ENCODE measurements around the gene PRR5L. TPM values are rescaled to one million over a fixed set of nuclear protein-coding genes. Genes with fewer than 3 reads are reported as not detected.
"Not testable (repeated sequence)": the region's sequence is repeated elsewhere in the genome, so short reads cannot be mapped to it uniquely, and the experiment has no call there.

PRR5L gene
- total and polyA plus RNA-seq, 12 donors: 1.7 to 10.2 (median 7.3) TPM

- whole genome bisulfite sequencing, 4 donors: 0 to 2% (median 0%) methylated on average over 15 of the region's 15 CpGs
- no peak for TF ChIP-seq POLR2A (IDR thresholded peaks at IDR 0.05)
Measured at GRCh38 chr11:36509201-36509639, 213.1 kb downstream of the PRR5L start.

GRCh38 chr11:36509694-36510593 is 213.9 kb downstream of the PRR5L start, which contains the start of gene TRAF6:
TRAF6 (minus strand) TSS chr11:36510272; CDS start chr11:36501515, 8,757 bp downstream.
- DNase-seq: peak; percentile 87 to 92 (median 90)
- no peaks in the 10 kb centered on the region for H3K9me3 ChIP-seq (replicated peaks in 1 of 3)
- H3K36me3 ChIP-seq (replicated peaks in 1 of 2): no peaks in the 10 kb centered on the region
- intact Hi-C loops (cut with DNase I): no loop called here
- TF ChIP-seq POLR2A (IDR thresholded peaks at IDR 0.05): peak; percentile 84 to 90
- TF ChIP-seq, protein P1, sequence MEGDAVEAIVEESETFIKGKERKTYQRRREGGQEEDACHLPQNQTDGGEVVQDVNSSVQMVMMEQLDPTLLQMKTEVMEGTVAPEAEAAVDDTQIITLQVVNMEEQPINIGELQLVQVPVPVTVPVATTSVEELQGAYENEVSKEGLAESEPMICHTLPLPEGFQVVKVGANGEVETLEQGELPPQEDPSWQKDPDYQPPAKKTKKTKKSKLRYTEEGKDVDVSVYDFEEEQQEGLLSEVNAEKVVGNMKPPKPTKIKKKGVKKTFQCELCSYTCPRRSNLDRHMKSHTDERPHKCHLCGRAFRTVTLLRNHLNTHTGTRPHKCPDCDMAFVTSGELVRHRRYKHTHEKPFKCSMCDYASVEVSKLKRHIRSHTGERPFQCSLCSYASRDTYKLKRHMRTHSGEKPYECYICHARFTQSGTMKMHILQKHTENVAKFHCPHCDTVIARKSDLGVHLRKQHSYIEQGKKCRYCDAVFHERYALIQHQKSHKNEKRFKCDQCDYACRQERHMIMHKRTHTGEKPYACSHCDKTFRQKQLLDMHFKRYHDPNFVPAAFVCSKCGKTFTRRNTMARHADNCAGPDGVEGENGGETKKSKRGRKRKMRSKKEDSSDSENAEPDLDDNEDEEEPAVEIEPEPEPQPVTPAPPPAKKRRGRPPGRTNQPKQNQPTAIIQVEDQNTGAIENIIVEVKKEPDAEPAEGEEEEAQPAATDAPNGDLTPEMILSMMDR (IDR thresholded peaks at IDR 0.05): peak; percentile 80 to 92 (median 88)
- H3K27ac ChIP-seq: peak within 1 kb of the TSS; percentile 43 to 93 (median 91)
- peaks cover 8 to 26% of the 10 kb centered on the region in 2 donors for H3K4me1 ChIP-seq (replicated peaks in 1 of 2)
- H3K4me3 ChIP-seq: peak within 1 kb of the TSS; percentile 55 to 95 (median 78)
- no peaks in the 10 kb centered on the region for H3K27me3 ChIP-seq
- WGBS, 4 donors: 0 to 1% (median 0%) methylated on average over 25 to 81 of the region's 81 CpGs

More at GRCh38 chr11:36509201-36509639, 213.1 kb downstream of the PRR5L start:
- DNase-seq: peak in 4 of 7 donors; percentile 29 to 60 (median 34)
- intact Hi-C loops (cut with DNase I): no loop called here
- Histone ChIP-seq H3K36me3 (replicated peaks in 1 of 2) (no peaks in the 10 kb centered on the region), H3K4me1 (replicated peaks in 1 of 2) (peaks cover 8 to 26% of the 10 kb centered on the region in 2 donors), H3K9me3 (replicated peaks in 1 of 3) (no peaks in the 10 kb centered on the region), H3K4me3 (peak overlapping the region; percentile 55 to 95 (median 78)), H3K27ac (peak overlapping the region; percentile 43 to 93 (median 91)), H3K27me3 (no peaks in the 10 kb centered on the region)

GRCh38 chr11:36510594-36510942 is 214.5 kb downstream of the PRR5L start:
- Histone ChIP-seq H3K9me3 (replicated peaks in 1 of 3) (no peaks in the 10 kb centered on the region), H3K4me3 (peak overlapping the region in 2 of 4 donors; percentile 80 to 95), H3K27ac (peak overlapping the region in 4 of 5 donors; percentile 88 to 93 (median 91)), H3K36me3 (replicated peaks in 1 of 2) (no peaks in the 10 kb centered on the region), H3K4me1 (replicated peaks in 1 of 2) (peaks cover 8 to 26% of the 10 kb centered on the region in 2 donors), H3K27me3 (no peaks in the 10 kb centered on the region)
- TF ChIP-seq, protein P1 (IDR thresholded peaks at IDR 0.05): no peak
- no peak for TF ChIP-seq POLR2A (IDR thresholded peaks at IDR 0.05)
- WGBS, 4 donors: 3 to 5% (median 4%) methylated on average over 8 of the region's 8 CpGs
- DNase-seq: no peak
- intact Hi-C loops (cut with DNase I): no loop called here

GRCh38 chr11:36511062-36511461 is 215.0 kb downstream of the PRR5L start:
- peak overlapping the region in 1 of 5 donors; percentile 93 for H3K27ac ChIP-seq
- H3K36me3 ChIP-seq (replicated peaks in 1 of 2); intact Hi-C loops (cut with DNase I); H3K9me3 ChIP-seq (replicated peaks in 1 of 3); H3K27me3 ChIP-seq; DNase-seq: not testable (repeated sequence)
- peak overlapping the region in 1 of 4 donors; percentile 80 for H3K4me3 ChIP-seq
- peaks cover 8 to 22% of the 10 kb centered on the region in 2 donors for H3K4me1 ChIP-seq (replicated peaks in 1 of 2)
- WGBS, 4 donors: 67 to 76% (median 74%) methylated on average over 2 of the region's 2 CpGs

DNA sequence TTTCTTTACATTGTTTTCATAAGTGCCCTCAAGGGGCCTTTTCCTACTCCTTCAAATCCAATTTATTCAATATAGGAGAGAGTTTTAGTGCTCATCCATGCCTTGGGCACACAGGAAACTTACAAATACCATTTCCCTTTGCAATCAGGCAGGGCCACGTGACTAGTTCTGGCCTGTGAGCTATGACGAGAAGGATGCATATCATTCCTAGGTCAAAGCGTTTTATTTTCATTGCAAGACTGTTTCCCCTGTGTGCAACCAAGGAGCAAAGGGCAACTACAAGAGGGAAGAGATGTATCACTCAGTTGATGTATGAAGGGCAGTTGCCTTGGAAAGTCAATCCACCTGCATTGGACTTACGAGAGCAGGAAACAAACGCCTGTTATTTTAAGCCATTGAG is 215.9 kb downstream of the PRR5L start:
- H3K27ac ChIP-seq: no peak overlapping the region
- H3K9me3 ChIP-seq (replicated peaks in 1 of 3): no peaks in the 10 kb centered on the region
- TF ChIP-seq POLR2A (IDR thresholded peaks at IDR 0.05): no peak
- TF ChIP-seq, protein P1 (IDR thresholded peaks at IDR 0.05): no peak
- 64 to 77% (median 70%) methylated on average over 5 of the region's 5 CpGs for WGBS, 4 donors
- peaks cover 8 to 18% of the 10 kb centered on the region in 2 donors for H3K4me1 ChIP-seq (replicated peaks in 1 of 2)
- no peak for DNase-seq
- no peaks in the 10 kb centered on the region for H3K36me3 ChIP-seq (replicated peaks in 1 of 2)
- no peak overlapping the region for H3K4me3 ChIP-seq
- H3K27me3 ChIP-seq: no peaks in the 10 kb centered on the region
- intact Hi-C loops (cut with DNase I): no loop called here
